GM23338 (cell line): ENCODE results near the gene COX6B1. TPM values are rescaled to one million over a fixed set of nuclear protein-coding genes. Genes with fewer than 3 reads are reported as not detected.

Source experiments
- CREB1 ChIP-seq: fragments of 250-450 bp; sonication (Bioruptor Pico); IDR thresholded peaks from 2 replicates; pipeline ENCODE4 v1.5.0; 2020; ENCODE audit warnings: low read depth, mild to moderate bottlenecking, moderate library complexity
- ETS1 ChIP-seq: IDR thresholded peaks from 2 replicates; pipeline ENCODE4 v1.6.1; 2016; ENCODE audit warnings: antibody characterized with exemption
- EZH2 ChIP-seq: fragments of 200-600 bp; sonication (generic); IDR thresholded peaks from one replicate; pipeline ENCODE4 v1.8.0; 2017; ENCODE audit warnings: antibody characterized with exemption, mild to moderate bottlenecking, low read depth; ENCODE audit not compliant: unreplicated experiment
- EZH2phosphoT487 ChIP-seq: fragments of 200-600 bp; sonication (generic); IDR thresholded peaks from one replicate; pipeline ENCODE4 v1.8.1; 2018; ENCODE audit warnings: antibody characterized with exemption; ENCODE audit not compliant: unreplicated experiment
- NANOG ChIP-seq: IDR thresholded peaks from 2 replicates; pipeline ENCODE4 v1.6.1; 2016; ENCODE audit warnings: antibody characterized with exemption, borderline replicate concordance
- ZNF114 ChIP-seq: fragments of 250-450 bp; sonication (Bioruptor Pico); IDR thresholded peaks from 2 replicates; pipeline ENCODE4 v1.5.0; 2020; ENCODE audit warnings: mild to moderate bottlenecking, moderate library complexity
- ZNF331 ChIP-seq: fragments of 250-450 bp; sonication (Bioruptor Pico); IDR thresholded peaks from 2 replicates; pipeline ENCODE4 v1.5.0; 2020; ENCODE audit warnings: low read depth, mild to moderate bottlenecking, moderate library complexity
- ZNF462 ChIP-seq: fragments of 250-450 bp; sonication (Bioruptor Pico); IDR thresholded peaks from 2 replicates; pipeline ENCODE4 v1.5.0; 2020; ENCODE audit warnings: mild to moderate bottlenecking, moderate library complexity
- polyA plus RNA-seq: library from polyadenylated mRNA; unstranded; fragments of >200 nt; fragmentation: Nextera tagmentation; extraction: Ambion mirVana; gene quantifications from 2 replicates; pipeline ENCODE4 v1.2.1, GENCODE V29; 2016
- total RNA-seq: library from RNA; depleted of rRNA; stranded (reverse); fragments of >200 nt; shearing (Covaris generic); gene quantifications from 2 replicates; pipeline ENCODE4 v1.2.3, GENCODE V29; 2014
- TF ChIP-seq, protein P1 (sequence below), 2 experiments: fragments of 200-600 bp in 1 of 2; sonication (generic) in 1 of 2; conservative IDR thresholded peaks; 2 replicates each; pipeline versions ENCODE4 v1.5.1 to v1.6.1; 2016 to 2017; ENCODE audit warnings: antibody characterized with exemption in 2 of 2, low read depth in 2 of 2, mild to moderate bottlenecking in 2 of 2, moderate library complexity in 1 of 2

The COX6B1 gene
- total and polyA plus RNA-seq, 2 experiments from 2014 or later: 564 to 1,532 TPM

GRCh38 chr19:35641515-35642151, 6.5 kb upstream of the COX6B1 start, which contains the start of gene ETV2 (continued):
- TF ChIP-seq ZNF462 (CRISPR knock-in tag): no peak
- TF ChIP-seq ZNF331 (CRISPR knock-in tag): no peak
- TF ChIP-seq NANOG: no peak
- peak; percentile 47; the same call in 1 of the 2 replicates for TF ChIP-seq ETS1
- TF ChIP-seq EZH2phosphoT487: no peak
- TF ChIP-seq CREB1 (CRISPR knock-in tag): peak; percentile 90
- no peak for TF ChIP-seq ZNF114 (CRISPR knock-in tag)
- TF ChIP-seq, protein P1, sequence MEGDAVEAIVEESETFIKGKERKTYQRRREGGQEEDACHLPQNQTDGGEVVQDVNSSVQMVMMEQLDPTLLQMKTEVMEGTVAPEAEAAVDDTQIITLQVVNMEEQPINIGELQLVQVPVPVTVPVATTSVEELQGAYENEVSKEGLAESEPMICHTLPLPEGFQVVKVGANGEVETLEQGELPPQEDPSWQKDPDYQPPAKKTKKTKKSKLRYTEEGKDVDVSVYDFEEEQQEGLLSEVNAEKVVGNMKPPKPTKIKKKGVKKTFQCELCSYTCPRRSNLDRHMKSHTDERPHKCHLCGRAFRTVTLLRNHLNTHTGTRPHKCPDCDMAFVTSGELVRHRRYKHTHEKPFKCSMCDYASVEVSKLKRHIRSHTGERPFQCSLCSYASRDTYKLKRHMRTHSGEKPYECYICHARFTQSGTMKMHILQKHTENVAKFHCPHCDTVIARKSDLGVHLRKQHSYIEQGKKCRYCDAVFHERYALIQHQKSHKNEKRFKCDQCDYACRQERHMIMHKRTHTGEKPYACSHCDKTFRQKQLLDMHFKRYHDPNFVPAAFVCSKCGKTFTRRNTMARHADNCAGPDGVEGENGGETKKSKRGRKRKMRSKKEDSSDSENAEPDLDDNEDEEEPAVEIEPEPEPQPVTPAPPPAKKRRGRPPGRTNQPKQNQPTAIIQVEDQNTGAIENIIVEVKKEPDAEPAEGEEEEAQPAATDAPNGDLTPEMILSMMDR (conservative IDR thresholded peaks at IDR 0.05; ENCODE audit: low read depth in 2 of 2): no peak
- TF ChIP-seq EZH2: no peak
